Peyer's patch (tissue), 4 donors: ENCODE measurements around the gene LAMTOR4.
"Not testable (repeated sequence)": the region's sequence is repeated elsewhere in the genome, so short reads cannot be mapped to it uniquely, and the experiment has no call there.

Experiments
- POLR2A ChIP-seq, 2 donors: fragments of 450-650 bp; IDR thresholded peaks; one replicate each; pipeline ENCODE4 v1.5.1; 2017; ENCODE audit warnings: antibody characterized with exemption in 2 of 2, mild to moderate bottlenecking in 2 of 2, moderate library complexity in 2 of 2
- TF ChIP-seq, protein P1 (sequence below), 6 experiments: fragments of 450-650 bp in 4 of 6; fragments of 200-600 bp in 2 of 6; sonication (generic) in 1 of 6; IDR thresholded peaks; one replicate each; pipeline ENCODE4 v1.5.1; 2017 to 2019; ENCODE audit warnings: antibody characterized with exemption in 6 of 6, mild to moderate bottlenecking in 3 of 6, moderate library complexity in 1 of 6

DNA sequence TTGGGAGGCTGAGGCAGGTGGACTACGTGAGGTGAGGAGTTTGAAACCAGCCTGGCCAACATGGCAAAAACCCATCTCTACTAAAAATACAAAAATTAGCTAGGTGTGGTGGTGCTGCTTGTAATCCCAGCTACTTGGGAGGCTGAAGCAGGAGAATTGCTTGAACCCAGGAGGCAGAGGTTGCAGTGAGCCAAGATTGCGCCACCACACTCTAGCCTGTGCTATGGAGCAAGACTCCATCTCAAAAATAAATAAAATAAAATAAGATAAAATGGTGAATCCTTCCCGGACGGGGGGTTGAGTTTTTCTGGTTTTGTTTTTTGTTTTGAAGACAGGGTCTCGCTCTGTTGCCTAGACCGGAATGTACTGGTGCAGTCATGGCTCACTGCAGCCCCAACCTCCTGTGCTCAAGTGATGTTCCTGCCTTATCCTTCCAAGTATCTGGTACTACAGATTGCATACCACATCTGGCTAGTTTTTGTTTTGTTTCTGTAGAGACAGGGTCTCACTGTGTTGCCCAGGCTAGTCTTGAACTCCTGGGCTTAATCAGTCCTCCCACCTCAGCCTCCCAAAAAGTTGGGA, 43.7 kb downstream of the LAMTOR4 start:
- TF ChIP-seq, protein P1, sequence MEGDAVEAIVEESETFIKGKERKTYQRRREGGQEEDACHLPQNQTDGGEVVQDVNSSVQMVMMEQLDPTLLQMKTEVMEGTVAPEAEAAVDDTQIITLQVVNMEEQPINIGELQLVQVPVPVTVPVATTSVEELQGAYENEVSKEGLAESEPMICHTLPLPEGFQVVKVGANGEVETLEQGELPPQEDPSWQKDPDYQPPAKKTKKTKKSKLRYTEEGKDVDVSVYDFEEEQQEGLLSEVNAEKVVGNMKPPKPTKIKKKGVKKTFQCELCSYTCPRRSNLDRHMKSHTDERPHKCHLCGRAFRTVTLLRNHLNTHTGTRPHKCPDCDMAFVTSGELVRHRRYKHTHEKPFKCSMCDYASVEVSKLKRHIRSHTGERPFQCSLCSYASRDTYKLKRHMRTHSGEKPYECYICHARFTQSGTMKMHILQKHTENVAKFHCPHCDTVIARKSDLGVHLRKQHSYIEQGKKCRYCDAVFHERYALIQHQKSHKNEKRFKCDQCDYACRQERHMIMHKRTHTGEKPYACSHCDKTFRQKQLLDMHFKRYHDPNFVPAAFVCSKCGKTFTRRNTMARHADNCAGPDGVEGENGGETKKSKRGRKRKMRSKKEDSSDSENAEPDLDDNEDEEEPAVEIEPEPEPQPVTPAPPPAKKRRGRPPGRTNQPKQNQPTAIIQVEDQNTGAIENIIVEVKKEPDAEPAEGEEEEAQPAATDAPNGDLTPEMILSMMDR (IDR thresholded peaks at IDR 0.05): not testable (repeated sequence)
- not testable (repeated sequence) for TF ChIP-seq POLR2A (IDR thresholded peaks at IDR 0.05)
